NCI-H2171 treated with DMSO at 0.1 percent for 48 hours (cell line): Measurements from ENCODE around the gene HIRIP3.
A peak's percentile ranks its signal among the peaks of the same experiment; 100 is the strongest.
"Not testable (repeated sequence)": the region's sequence is repeated elsewhere in the genome, so short reads cannot be mapped to it uniquely, and the experiment has no call there.

Experiments
- DNase-seq: peaks from one replicate; lab custom pipeline; 2025; lab: John Stamatoyannopoulos, UW

The HIRIP3 gene

GRCh38 chr16:29959821-29960220 is 35.6 kb downstream of the HIRIP3 start:
- DNase-seq: not testable (repeated sequence)

GRCh38 chr16:29959293-29959692 is 36.1 kb downstream of the HIRIP3 start:
- DNase-seq: no peak

GRCh38 chr16:29958756-29959155 is 36.7 kb downstream of the HIRIP3 start:
- DNase-seq: no peak

GRCh38 chr16:29951625-29952365 is 43.6 kb downstream of the HIRIP3 start:
- DNase-seq: no peak

- DNase-seq: no peak
These were observed 44.5 kb downstream of the HIRIP3 start for GRCh38 chr16:29950806-29951461.

GRCh38 chr16:29947897-29948296 is 47.5 kb downstream of the HIRIP3 start:
- no peak for DNase-seq

GRCh38 chr16:29943846-29944799 is 51.3 kb downstream of the HIRIP3 start:
- peak; percentile 71 for DNase-seq
